ENCODE results near the gene OSTN.
"Not testable (repeated sequence)": the region's sequence is repeated elsewhere in the genome, so short reads cannot be mapped to it uniquely, and the experiment has no call there.

The OSTN gene

GRCh38 chr3:191263365-191263764 is 64.3 kb downstream of the OSTN start:
- no peak for DNase-seq (ENCODE audit: low read depth, low spot score)

- no peak for DNase-seq (ENCODE audit: low read depth, low spot score)
Measured at GRCh38 chr3:191263850-191264249, 64.8 kb downstream of the OSTN start.

- DNase-seq (ENCODE audit: low read depth, low spot score): no peak
Measured at GRCh38 chr3:191268737-191269136, 69.7 kb downstream of the OSTN start.

- DNase-seq (ENCODE audit: low read depth, low spot score): no peak
Measured at GRCh38 chr3:191269289-191270085, 70.4 kb downstream of the OSTN start.

GRCh38 chr3:191275244-191275643 is 76.2 kb downstream of the OSTN start:
- DNase-seq (ENCODE audit: low read depth, low spot score): not testable (repeated sequence)

GRCh38 chr3:191275751-191276150 is 76.7 kb downstream of the OSTN start:
- no peak for DNase-seq (ENCODE audit: low read depth, low spot score)

GRCh38 chr3:191280111-191280510 is 81.1 kb downstream of the OSTN start:
- no peak for DNase-seq (ENCODE audit: low read depth, low spot score)

- no peak for DNase-seq (ENCODE audit: low read depth, low spot score)
Measured at GRCh38 chr3:191280882-191281281, 81.8 kb downstream of the OSTN start.

GRCh38 chr3:191282251-191283185 is 83.5 kb downstream of the OSTN start:
- no peak for DNase-seq (ENCODE audit: low read depth, low spot score)

- no peak for DNase-seq (ENCODE audit: low read depth, low spot score)
Measured at GRCh38 chr3:191283400-191283799, 84.4 kb downstream of the OSTN start.

GRCh38 chr3:191290311-191291025 is 91.4 kb downstream of the OSTN start:
- DNase-seq (ENCODE audit: low read depth, low spot score): no peak

- no peak for DNase-seq (ENCODE audit: low read depth, low spot score)
Measured at GRCh38 chr3:191292243-191293015, 93.4 kb downstream of the OSTN start.

- DNase-seq (ENCODE audit: low read depth, low spot score): no peak
Measured at GRCh38 chr3:191294291-191294690, 95.2 kb downstream of the OSTN start.

- no peak for DNase-seq (ENCODE audit: low read depth, low spot score)
Measured at GRCh38 chr3:191296041-191296541, 97.0 kb downstream of the OSTN start.

- no peak for DNase-seq (ENCODE audit: low read depth, low spot score)
Measured at GRCh38 chr3:191298846-191299245, 99.8 kb downstream of the OSTN start.

GRCh38 chr3:191300422-191300821 is 101.4 kb downstream of the OSTN start:
- no peak for DNase-seq (ENCODE audit: low read depth, low spot score)

GRCh38 chr3:191301017-191301416 is 102.0 kb downstream of the OSTN start:
- no peak for DNase-seq (ENCODE audit: low read depth, low spot score)

GRCh38 chr3:191301782-191302411 is 102.9 kb downstream of the OSTN start:
- DNase-seq (ENCODE audit: low read depth, low spot score): no peak

- no peak for DNase-seq (ENCODE audit: low read depth, low spot score)
Measured at GRCh38 chr3:191302451-191302850, 103.4 kb downstream of the OSTN start.

GRCh38 chr3:191303596-191303995 is 104.6 kb downstream of the OSTN start:
- no peak for DNase-seq (ENCODE audit: low read depth, low spot score)

- DNase-seq (ENCODE audit: low read depth, low spot score): no peak
Measured at GRCh38 chr3:191306428-191306827, 107.4 kb downstream of the OSTN start.

All from activated CD4-positive, CD25-positive, alpha-beta regulatory T cell treated with anti-CD3 and anti-CD28 coated beads, Interleukin-2, amount 50 U/mL, for 16 hours (primary cell).